GM13976 (cell line): ENCODE results near the gene KDM4B.

Experiments used
- DNase-seq: peaks from one replicate; pipeline ENCODE4 v3.0.0; 2012; ENCODE audit warnings: low spot score
- in situ Hi-C: fragments of 300-500 bp; cut with MboI; formaldehyde crosslinking; loops from one replicate; pipeline ENCODE4 v1.12.0; 2022; ENCODE audit warnings: low sequenced_read_pairs, mixed read lengths, inconsistent platforms; ENCODE audit not compliant: unreplicated experiment
- TF ChIP-seq, protein P1 (sequence below): IDR thresholded peaks from 2 replicates; pipeline ENCODE4 v1.5.1; 2012; ENCODE audit warnings: borderline replicate concordance, mild to moderate bottlenecking; ENCODE audit not compliant: insufficient read depth; ENCODE audit errors: extremely low read depth, missing control alignments, control extremely low read depth

KDM4B gene

DNA sequence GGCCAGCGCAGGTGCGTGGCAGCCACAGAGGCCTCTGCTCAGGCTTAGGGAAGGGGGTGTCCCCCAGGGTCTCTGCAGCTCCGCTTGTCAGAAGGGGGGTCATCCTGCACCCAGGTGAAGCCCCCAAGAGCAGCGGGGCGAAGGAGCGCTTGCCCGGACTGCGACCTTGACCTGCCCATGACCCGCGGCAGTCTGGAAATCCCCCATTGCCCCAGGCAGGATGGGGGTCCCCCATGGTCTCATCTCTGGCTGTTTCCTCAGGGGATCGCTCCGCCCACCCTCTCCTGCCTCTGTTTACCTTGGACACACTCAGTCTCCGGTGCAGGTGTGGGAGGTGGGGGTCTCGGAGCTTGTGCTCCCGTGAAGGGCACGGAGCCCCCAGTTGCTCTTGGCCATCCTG, 82.7 kb downstream of the KDM4B start:
- in situ Hi-C loops, result no loop called here
- DNase-seq, result no peak
- TF ChIP-seq, protein P1, sequence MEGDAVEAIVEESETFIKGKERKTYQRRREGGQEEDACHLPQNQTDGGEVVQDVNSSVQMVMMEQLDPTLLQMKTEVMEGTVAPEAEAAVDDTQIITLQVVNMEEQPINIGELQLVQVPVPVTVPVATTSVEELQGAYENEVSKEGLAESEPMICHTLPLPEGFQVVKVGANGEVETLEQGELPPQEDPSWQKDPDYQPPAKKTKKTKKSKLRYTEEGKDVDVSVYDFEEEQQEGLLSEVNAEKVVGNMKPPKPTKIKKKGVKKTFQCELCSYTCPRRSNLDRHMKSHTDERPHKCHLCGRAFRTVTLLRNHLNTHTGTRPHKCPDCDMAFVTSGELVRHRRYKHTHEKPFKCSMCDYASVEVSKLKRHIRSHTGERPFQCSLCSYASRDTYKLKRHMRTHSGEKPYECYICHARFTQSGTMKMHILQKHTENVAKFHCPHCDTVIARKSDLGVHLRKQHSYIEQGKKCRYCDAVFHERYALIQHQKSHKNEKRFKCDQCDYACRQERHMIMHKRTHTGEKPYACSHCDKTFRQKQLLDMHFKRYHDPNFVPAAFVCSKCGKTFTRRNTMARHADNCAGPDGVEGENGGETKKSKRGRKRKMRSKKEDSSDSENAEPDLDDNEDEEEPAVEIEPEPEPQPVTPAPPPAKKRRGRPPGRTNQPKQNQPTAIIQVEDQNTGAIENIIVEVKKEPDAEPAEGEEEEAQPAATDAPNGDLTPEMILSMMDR, result no peak

DNA sequence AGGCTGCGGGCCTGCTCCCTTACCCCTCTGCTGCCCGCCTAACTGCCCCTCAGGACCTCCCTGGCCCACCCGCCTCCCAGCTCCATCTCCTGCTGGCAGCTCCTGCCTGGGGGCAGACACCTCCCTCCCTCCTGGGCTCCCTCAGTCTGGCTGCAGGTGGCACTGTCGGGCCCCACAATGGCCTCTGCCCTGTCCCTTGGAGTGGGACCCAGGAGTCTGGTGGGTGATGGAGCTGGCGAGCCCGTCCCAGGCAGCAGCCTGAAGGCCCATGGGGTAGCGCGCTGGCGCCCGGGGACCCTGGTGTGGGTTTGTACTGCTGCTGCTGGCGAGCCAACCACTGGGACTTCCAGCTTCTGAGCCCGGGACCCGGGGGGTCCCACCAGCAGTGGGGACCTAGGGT, 83.6 kb downstream of the KDM4B start:
- TF ChIP-seq, protein P1, result no peak
- in situ Hi-C loops, result no loop called here
- no peak for DNase-seq

DNA sequence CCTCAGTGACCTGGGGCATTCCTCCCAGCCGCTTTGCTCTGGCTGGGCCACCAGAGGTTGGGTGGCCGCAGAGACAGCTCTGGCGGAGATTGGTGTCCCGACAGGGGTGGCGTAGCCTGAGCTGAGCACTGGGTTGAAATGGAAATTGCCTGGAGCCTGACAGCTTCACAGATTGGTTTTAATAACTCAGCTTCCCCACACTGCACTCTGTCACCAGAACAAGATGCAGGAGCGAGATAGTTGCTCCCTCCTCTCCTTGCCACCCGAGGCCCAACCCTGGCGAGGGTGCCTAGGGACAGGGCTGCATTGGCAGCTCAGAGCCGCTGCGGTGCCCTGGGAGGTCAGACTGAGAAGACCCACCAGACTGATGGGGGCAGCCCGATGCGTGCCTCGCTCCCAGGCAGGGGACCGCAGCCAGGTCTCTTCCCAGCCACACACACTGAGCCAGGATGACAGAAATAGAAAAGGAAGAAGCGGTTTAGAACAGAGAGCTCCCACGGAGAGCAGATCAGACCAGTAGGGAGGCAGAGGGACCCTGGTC, 84.1 kb downstream of the KDM4B start:
- in situ Hi-C loops, result no loop called here
- DNase-seq, result no peak
- TF ChIP-seq, protein P1, result no peak

GRCh38 chr19:5053661-5054060, 84.7 kb downstream of the KDM4B start:
- in situ Hi-C loops, result no loop called here
- DNase-seq, result no peak
- TF ChIP-seq, protein P1, result no peak

DNA sequence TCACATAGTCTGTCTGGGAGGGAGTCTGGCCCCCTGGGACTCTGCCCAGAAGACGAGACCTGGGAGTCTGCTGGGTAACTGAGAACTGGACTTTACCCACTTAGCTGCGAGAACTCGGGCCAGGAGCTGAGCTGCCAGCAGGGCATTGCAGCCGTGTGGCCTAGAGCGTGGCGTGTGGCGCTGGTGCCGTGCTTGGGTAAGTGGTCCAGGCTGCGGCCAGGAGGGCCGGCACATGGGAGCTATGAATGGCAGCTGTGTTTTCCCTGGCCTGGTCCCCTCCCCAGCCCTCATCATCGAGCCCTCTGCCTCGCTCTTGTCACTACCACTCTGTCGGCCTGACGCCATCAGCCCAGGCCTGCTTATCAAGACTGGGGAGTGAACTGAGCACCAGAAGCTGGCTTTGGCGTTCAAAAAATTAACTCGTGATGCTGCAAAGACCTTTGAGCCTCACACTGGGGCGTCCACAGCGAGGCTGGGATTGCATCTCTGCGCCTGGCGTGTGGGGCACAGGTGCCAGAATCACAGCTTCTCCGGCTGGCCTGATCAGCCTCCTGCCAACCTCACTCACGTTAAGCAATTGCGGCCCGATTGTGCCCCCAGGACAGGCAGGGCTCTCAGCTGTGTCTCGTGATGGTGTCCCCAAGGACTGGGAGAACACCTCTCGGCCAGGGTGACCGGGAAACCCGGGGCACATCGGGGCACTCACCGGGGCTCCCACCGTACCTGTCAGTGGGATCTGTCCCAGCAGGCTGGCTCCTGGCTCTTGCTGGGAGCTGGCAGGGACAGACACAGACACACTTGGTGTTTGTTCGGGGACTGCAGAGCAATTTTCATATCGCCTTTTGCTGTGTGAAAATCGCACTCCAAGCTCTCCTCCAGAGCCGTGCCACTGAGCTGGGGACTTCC, 85.9 kb downstream of the KDM4B start:
- TF ChIP-seq, protein P1, result no peak
- in situ Hi-C loops, result no loop called here

GRCh38 chr19:5055457-5055776, 86.5 kb downstream of the KDM4B start:
- TF ChIP-seq, protein P1, result no peak
- no peak for DNase-seq
- in situ Hi-C loops, result no loop called here

More for the DNA sequence above, 85.9 kb downstream of the KDM4B start:
- DNase-seq, result no peak
